ENCODE data around the gene KY.

GRCh38 chr3:134699721-134700120 is 48.9 kb upstream of the KY start:
- TF ChIP-seq, protein P1, sequence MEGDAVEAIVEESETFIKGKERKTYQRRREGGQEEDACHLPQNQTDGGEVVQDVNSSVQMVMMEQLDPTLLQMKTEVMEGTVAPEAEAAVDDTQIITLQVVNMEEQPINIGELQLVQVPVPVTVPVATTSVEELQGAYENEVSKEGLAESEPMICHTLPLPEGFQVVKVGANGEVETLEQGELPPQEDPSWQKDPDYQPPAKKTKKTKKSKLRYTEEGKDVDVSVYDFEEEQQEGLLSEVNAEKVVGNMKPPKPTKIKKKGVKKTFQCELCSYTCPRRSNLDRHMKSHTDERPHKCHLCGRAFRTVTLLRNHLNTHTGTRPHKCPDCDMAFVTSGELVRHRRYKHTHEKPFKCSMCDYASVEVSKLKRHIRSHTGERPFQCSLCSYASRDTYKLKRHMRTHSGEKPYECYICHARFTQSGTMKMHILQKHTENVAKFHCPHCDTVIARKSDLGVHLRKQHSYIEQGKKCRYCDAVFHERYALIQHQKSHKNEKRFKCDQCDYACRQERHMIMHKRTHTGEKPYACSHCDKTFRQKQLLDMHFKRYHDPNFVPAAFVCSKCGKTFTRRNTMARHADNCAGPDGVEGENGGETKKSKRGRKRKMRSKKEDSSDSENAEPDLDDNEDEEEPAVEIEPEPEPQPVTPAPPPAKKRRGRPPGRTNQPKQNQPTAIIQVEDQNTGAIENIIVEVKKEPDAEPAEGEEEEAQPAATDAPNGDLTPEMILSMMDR (IDR thresholded peaks at IDR 0.05), result no peak
- TF ChIP-seq POLR2A (IDR thresholded peaks at IDR 0.05), result no peak
